H9 (cell line): ENCODE data around the gene DNMBP. TPM values are rescaled to one million over a fixed set of nuclear protein-coding genes. Genes with fewer than 3 reads are reported as not detected.

Experiments used
- DNase-seq: peaks from one replicate; pipeline ENCODE4 v3.0.0-alpha.2; 2017
- H2AFZ ChIP-seq: one replicate; pipeline ENCODE4 v1.6.1; 2013; ENCODE audit warnings: mild to moderate bottlenecking, low read length, control low read depth, moderate library complexity
- H2AK5ac ChIP-seq: 2 replicates; pipeline ENCODE4 v1.6.1; 2013; ENCODE audit warnings: low read length, control low read depth, mixed read lengths; ENCODE audit not compliant: insufficient read length
- H2BK120ac ChIP-seq: one replicate; pipeline ENCODE4 v1.6.1; 2013; ENCODE audit warnings: low read depth, mild to moderate bottlenecking, low read length, control low read depth, inconsistent platforms; ENCODE audit not compliant: poor library complexity, severe bottlenecking
- H2BK12ac ChIP-seq: 2 replicates; pipeline ENCODE4 v1.6.1; 2013; ENCODE audit warnings: low read length, control low read depth, mixed read lengths, low read depth; ENCODE audit not compliant: insufficient read length
- H2BK15ac ChIP-seq: 2 replicates; pipeline ENCODE4 v1.6.1; 2013; ENCODE audit warnings: low read depth, low read length, control low read depth
- H2BK20ac ChIP-seq: one replicate; pipeline ENCODE4 v1.6.1; 2013; ENCODE audit warnings: low read depth, mild to moderate bottlenecking, low read length, control low read depth, inconsistent platforms; ENCODE audit not compliant: poor library complexity, severe bottlenecking
- H2BK5ac ChIP-seq: 2 replicates; pipeline ENCODE4 v1.6.1; 2013; ENCODE audit warnings: low read length, control low read depth, mixed read lengths; ENCODE audit not compliant: insufficient read length
- H3K14ac ChIP-seq: 2 replicates; pipeline ENCODE4 v1.6.1; 2013; ENCODE audit warnings: low read length, control low read depth; ENCODE audit not compliant: insufficient read depth
- H3K18ac ChIP-seq: 2 replicates; pipeline ENCODE4 v1.6.1; 2013; ENCODE audit warnings: low read depth, mild to moderate bottlenecking, mixed read lengths, low read length, control low read depth; ENCODE audit not compliant: insufficient read length
- H3K23ac ChIP-seq: 2 replicates; pipeline ENCODE4 v1.6.1; 2013; ENCODE audit warnings: low read length, control low read depth, mixed read lengths, low read depth; ENCODE audit not compliant: insufficient read length
- H3K23me2 ChIP-seq: 2 replicates; pipeline ENCODE4 v1.6.1; 2013; ENCODE audit warnings: low read depth, mild to moderate bottlenecking, mixed read lengths, low read length, control low read depth; ENCODE audit not compliant: insufficient read length, poor library complexity, severe bottlenecking
- H3K27ac ChIP-seq: 2 replicates; pipeline ENCODE4 v1.5.1; 2013; ENCODE audit warnings: low read length, control low read depth, mixed read lengths, low read depth; ENCODE audit not compliant: insufficient read length
- H3K27me3 ChIP-seq: 2 replicates; pipeline ENCODE4 v1.6.1; 2013; ENCODE audit warnings: low read length, control low read depth, inconsistent platforms; ENCODE audit not compliant: insufficient read depth
- H3K4ac ChIP-seq: 2 replicates; pipeline ENCODE4 v1.6.1; 2013; ENCODE audit warnings: low read depth, mild to moderate bottlenecking, control low read depth, inconsistent platforms, low read length, moderate library complexity
- H3K4me1 ChIP-seq: 2 replicates; pipeline ENCODE4 v1.6.1; 2013; ENCODE audit warnings: low read length, control low read depth, inconsistent platforms; ENCODE audit not compliant: insufficient read depth
- H3K4me2 ChIP-seq: 2 replicates; pipeline ENCODE4 v1.6.1; 2013; ENCODE audit warnings: low read length, control low read depth, mixed read lengths; ENCODE audit not compliant: insufficient read length, insufficient read depth
- H3K56ac ChIP-seq: 2 replicates; pipeline ENCODE4 v1.6.1; 2013; ENCODE audit warnings: low read depth, mild to moderate bottlenecking, mixed read lengths, low read length, control low read depth; ENCODE audit not compliant: insufficient read length
- H3K79me1 ChIP-seq: 2 replicates; pipeline ENCODE4 v1.6.1; 2013; ENCODE audit warnings: low read depth, mild to moderate bottlenecking, moderate library complexity, low read length, control low read depth, inconsistent platforms; ENCODE audit not compliant: insufficient read depth, poor library complexity, severe bottlenecking
- H3K79me2 ChIP-seq: 2 replicates; pipeline ENCODE4 v1.6.1; 2013; ENCODE audit warnings: low read length, control low read depth, inconsistent platforms; ENCODE audit not compliant: insufficient read depth
- H3K9ac ChIP-seq: 2 replicates; pipeline ENCODE4 v1.6.1; 2013; ENCODE audit warnings: low read length, control low read depth, mixed read lengths; ENCODE audit not compliant: insufficient read length; ENCODE audit errors: extremely low read depth
- H3K9me3 ChIP-seq: one replicate; pipeline ENCODE4 v1.6.1; 2013; ENCODE audit warnings: low read depth, low read length, inconsistent platforms; ENCODE audit not compliant: control insufficient read depth
- H3T11ph ChIP-seq: one replicate; pipeline ENCODE4 v1.6.1; 2013; ENCODE audit warnings: mild to moderate bottlenecking, low read length, control low read depth, inconsistent platforms
- H4K20me1 ChIP-seq: one replicate; pipeline ENCODE4 v1.6.1; 2013; ENCODE audit not compliant: control insufficient read depth, insufficient read length, insufficient read depth
- H4K5ac ChIP-seq: 2 replicates; pipeline ENCODE4 v1.6.1; 2013; ENCODE audit warnings: low read depth, mild to moderate bottlenecking, mixed read lengths, low read length, control low read depth; ENCODE audit not compliant: insufficient read length
- H4K8ac ChIP-seq: replicated peaks from 2 replicates; pipeline ENCODE4 v1.6.1; 2013; ENCODE audit warnings: low read length, control low read depth, mixed read lengths, low read depth; ENCODE audit not compliant: insufficient read length
- H4K91ac ChIP-seq: 2 replicates; pipeline ENCODE4 v1.6.1; 2013; ENCODE audit warnings: low read depth, mild to moderate bottlenecking, moderate library complexity, mixed read lengths, low read length, control low read depth; ENCODE audit not compliant: insufficient read length
- H3K27ac Mint-ChIP-seq, 3 experiments: 2 replicates in 2 of 3; 3 replicates in 1 of 3; pipeline ENCODE4 v1.8.0; 2020 to 2021; ENCODE audit warnings: mixed read lengths in 3 of 3, mild to moderate bottlenecking in 1 of 3, moderate library complexity in 1 of 3
- H3K27me3 Mint-ChIP-seq: 2 replicates; pipeline ENCODE4 v1.8.0; 2021; ENCODE audit warnings: low read depth, mild to moderate bottlenecking, moderate library complexity, mixed read lengths
- H3K36me3 Mint-ChIP-seq, 3 experiments: 2 replicates in 2 of 3; 3 replicates in 1 of 3; pipeline ENCODE4 v1.8.0; 2020 to 2021; ENCODE audit warnings: low read depth in 3 of 3, mixed read lengths in 3 of 3; ENCODE audit not compliant: insufficient read depth in 1 of 3
- H3K4me1 Mint-ChIP-seq, 2 experiments: 2 replicates each; pipeline ENCODE4 v1.8.0; 2020; ENCODE audit warnings: mixed read lengths in 2 of 2
- H3K4me3 Mint-ChIP-seq, 2 experiments: 2 replicates in 1 of 2; 3 replicates in 1 of 2; pipeline ENCODE4 v1.8.0; 2020 to 2021; ENCODE audit warnings: mild to moderate bottlenecking in 2 of 2, mixed read lengths in 2 of 2, moderate library complexity in 1 of 2
- H3K9me3 Mint-ChIP-seq, 2 experiments: 2 replicates in 1 of 2; 3 replicates in 1 of 2; pipeline ENCODE4 v1.8.0; 2020; ENCODE audit warnings: mild to moderate bottlenecking in 2 of 2, mixed read lengths in 2 of 2, moderate library complexity in 1 of 2
- CTCF ChIP-seq: fragments of 200-600 bp; sonication (generic); conservative IDR thresholded peaks from 3 replicates; pipeline ENCODE4 v1.8.0; 2021; ENCODE audit warnings: antibody characterized with exemption, mild to moderate bottlenecking
- WGBS: extraction: QIAGEN DNeasy Blood & Tissue Kit; methylation state at CpG from one replicate; pipeline ENCODE4 v1.1.7; 2013; ENCODE audit warnings: missing lambda C conversion rate, low lambda C conversion rate, mixed read lengths; ENCODE audit not compliant: insufficient read length; ENCODE audit errors: extremely low coverage; 5-methylcytosine and 5-hydroxymethylcytosine counted together
- total RNA-seq: library from RNA; stranded (reverse); gene quantifications from 2 replicates; pipeline ENCODE4 v1.2.1, GENCODE V29; 2021

The DNMBP gene
- total RNA-seq, 1 experiment from 2014 or later: 25.6 TPM

GRCh38 chr10:99888622-99889021 lies 121.1 kb downstream of the DNMBP start:
- no peak overlapping the region for H4K91ac ChIP-seq
- H3K9me3 ChIP-seq: no peaks in the 10 kb centered on the region
- H2BK20ac ChIP-seq: no peak overlapping the region
- no peaks in the 10 kb centered on the region for H3K79me1 ChIP-seq
- H2AK5ac ChIP-seq: no peak overlapping the region
- no peak overlapping the region for H3K18ac ChIP-seq
- H3K79me2 ChIP-seq: no peaks in the 10 kb centered on the region
- Mint-ChIP-seq H3K9me3 (no peaks in the 10 kb centered on the region; a peak in 1 of 5 replicates), H3K4me1 (no peaks in the 10 kb centered on the region), H3K27me3 (no peaks in the 10 kb centered on the region), H3K4me3 (no peak overlapping the region), H3K27ac (0 out of 7 replicates have a peak overlapping the region, but pooled peaks of 1 of the 3 experiments have one; percentile 25), H3K36me3 (peaks cover 57 to 91% (median 87%) of the 10 kb centered on the region in 3 experiments)
- no peak overlapping the region for H3K4ac ChIP-seq
- H3K4me2 ChIP-seq: no peak overlapping the region
- no peak overlapping the region for H3K14ac ChIP-seq
- H2BK120ac ChIP-seq: no peak overlapping the region
- H3K56ac ChIP-seq: no peak overlapping the region
- no peak overlapping the region for H3K27ac ChIP-seq
- H2BK12ac ChIP-seq: no peak overlapping the region
- no peak overlapping the region for H4K8ac ChIP-seq
- no peak overlapping the region for H2AFZ ChIP-seq
- no peaks in the 10 kb centered on the region for H3K4me1 ChIP-seq
- DNase-seq: no peak
- H3K27me3 ChIP-seq: no peaks in the 10 kb centered on the region
- no peak overlapping the region for H2BK5ac ChIP-seq
- no peaks in the 10 kb centered on the region for H3K23me2 ChIP-seq
- no peak overlapping the region for H3K9ac ChIP-seq
- H4K5ac ChIP-seq: no peak overlapping the region
- no peak overlapping the region for H2BK15ac ChIP-seq
- no peak for TF ChIP-seq CTCF
- WGBS: no CpG with 5 or more reads among the region's 4 CpGs
- H3T11ph ChIP-seq: no peak overlapping the region
- H3K23ac ChIP-seq: no peak overlapping the region
- H4K20me1 ChIP-seq: no peaks in the 10 kb centered on the region
